HG03520 (cell line): ENCODE results near the gene TMEM151A.
"Not testable (repeated sequence)": the region's sequence is repeated elsewhere in the genome, so short reads cannot be mapped to it uniquely, and the experiment has no call there.

Source experiments
- ATAC-seq: cut with Tn5 transposase; IDR thresholded peaks from one replicate; pipeline ENCODE4 v1.9.1; 2021; ENCODE audit warnings: mild to moderate bottlenecking, moderate library complexity; ENCODE audit not compliant: unreplicated experiment

TMEM151A gene

GRCh38 chr11:66297610-66298009 is 5.9 kb downstream of the TMEM151A start:
- no peak for ATAC-seq

- ATAC-seq: no peak
These were observed 7.5 kb downstream of the TMEM151A start for GRCh38 chr11:66299186-66299585.

GRCh38 chr11:66302656-66303055 is 11.0 kb downstream of the TMEM151A start:
- no peak for ATAC-seq

GRCh38 chr11:66309475-66309874 is 17.8 kb downstream of the TMEM151A start:
- ATAC-seq: no peak

GRCh38 chr11:66310324-66310723 is 18.6 kb downstream of the TMEM151A start:
- ATAC-seq: no peak

- not testable (repeated sequence) for ATAC-seq
These were observed 19.2 kb downstream of the TMEM151A start for GRCh38 chr11:66310803-66311440.

- no peak for ATAC-seq
These were observed 19.8 kb downstream of the TMEM151A start for GRCh38 chr11:66311470-66311964.

- ATAC-seq: peak; percentile 55
These were observed 20.4 kb downstream of the TMEM151A start for GRCh38 chr11:66311965-66312548.

- peak; percentile 72 for ATAC-seq
These were observed 21.0 kb downstream of the TMEM151A start for GRCh38 chr11:66312549-66313320.

GRCh38 chr11:66313321-66314185 is 21.9 kb downstream of the TMEM151A start:
- no peak for ATAC-seq

GRCh38 chr11:66314186-66314501 is 22.4 kb downstream of the TMEM151A start:
- ATAC-seq: no peak

- no peak for ATAC-seq
These were observed 23.1 kb downstream of the TMEM151A start for GRCh38 chr11:66314561-66315497.

GRCh38 chr11:66315498-66315885 is 23.8 kb downstream of the TMEM151A start:
- no peak for ATAC-seq

GRCh38 chr11:66315921-66316811 is 24.5 kb downstream of the TMEM151A start:
- ATAC-seq: no peak

GRCh38 chr11:66316849-66317251 is 25.2 kb downstream of the TMEM151A start, which contains the start of gene CD248:
TSS of gene CD248 (minus strand) at chr11:66317044. CDS start at chr11:66317027, 17 bp downstream.
- ATAC-seq: no peak

- ATAC-seq: no peak
These were observed 25.6 kb downstream of the TMEM151A start for GRCh38 chr11:66317322-66317722.

GRCh38 chr11:66317723-66318599 is 26.3 kb downstream of the TMEM151A start:
- no peak for ATAC-seq

GRCh38 chr11:66318600-66318970 is 26.9 kb downstream of the TMEM151A start:
- no peak for ATAC-seq
